ENCODE results near the gene MAML2.

Gene MAML2

DNA sequence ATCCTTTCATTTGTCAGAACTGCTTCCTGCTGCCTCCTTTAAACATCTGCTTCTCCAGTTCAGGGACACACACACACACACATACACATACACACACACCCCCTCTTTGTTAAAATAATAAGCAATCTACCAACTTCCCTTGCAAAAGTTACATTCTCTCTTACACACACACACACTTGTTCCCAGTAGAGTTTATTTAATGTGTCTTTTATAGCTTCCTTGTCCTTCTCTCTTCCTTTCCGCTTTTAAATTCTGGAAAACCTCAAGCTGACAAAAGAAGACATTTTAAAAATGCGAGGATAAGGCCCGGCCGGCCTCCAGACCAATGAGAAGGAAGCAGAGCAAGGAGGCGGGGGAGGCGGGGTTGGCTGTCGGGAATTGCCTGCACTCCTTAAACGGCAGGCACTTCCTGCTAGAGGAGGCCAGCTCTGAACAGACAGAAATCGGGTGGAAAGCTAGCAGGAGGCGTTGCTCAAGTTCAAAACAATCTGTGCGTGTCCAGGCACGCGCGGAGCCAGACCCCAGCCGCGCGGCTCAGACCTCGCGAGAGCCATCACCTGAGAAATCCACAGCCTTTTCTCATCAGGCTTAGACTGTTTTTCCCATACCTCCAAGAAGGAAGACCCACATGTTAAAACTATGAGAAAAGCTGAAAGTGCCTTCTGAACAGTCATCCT lies 99.9 kb downstream of the MAML2 start:
- Histone ChIP-seq H4K8ac (ENCODE audit: low read length) (no peak overlapping the region), H3K23ac (ENCODE audit: low read length in 2 of 2) (no peak overlapping the region), H3K4ac (ENCODE audit: low read depth in 1 of 2, low read length in 2 of 2) (no peak overlapping the region), H2AK5ac (ENCODE audit: low read length, severe bottlenecking) (no peak overlapping the region), H3K27ac (ENCODE audit: low read length, poor library complexity, severe bottlenecking) (peak overlapping the region; percentile 96), H3K9ac (ENCODE audit: low read length) (peak overlapping the region; percentile 84), H3K27me3 (ENCODE audit: control insufficient read depth in 1 of 2, insufficient read depth in 1 of 2, low read length in 2 of 2) (no peaks in the 10 kb centered on the region), H3K18ac (ENCODE audit: low read depth in 1 of 2, low read length in 2 of 2) (no peak overlapping the region), H3K4me2 (ENCODE audit: low read length, poor library complexity, severe bottlenecking) (peak overlapping the region; percentile 63), H3K14ac (ENCODE audit: low read length in 2 of 2) (no peak overlapping the region), H3K4me3 (ENCODE audit: insufficient read depth in 1 of 2, low read depth in 1 of 2, low read length in 2 of 2) (peak overlapping the region in 1 of 2 experiments; percentile 70), H3K9me3 (ENCODE audit: control insufficient read depth, low read length) (no peaks in the 10 kb centered on the region), H3K36me3 (ENCODE audit: control insufficient read depth in 1 of 2, insufficient read depth in 2 of 2, low read depth in 1 of 2, low read length in 2 of 2) (no peaks in the 10 kb centered on the region), H2AFZ (ENCODE audit: low read depth, low read length) (no peak overlapping the region), H2BK12ac (ENCODE audit: low read length in 2 of 2) (no peak overlapping the region), H3K4me1 (ENCODE audit: control insufficient read depth, insufficient read depth, low read depth, low read length) (no peaks in the 10 kb centered on the region), H2BK120ac (ENCODE audit: low read depth, low read length) (no peak overlapping the region), H2BK15ac (ENCODE audit: low read depth, poor library complexity, severe bottlenecking) (no peak overlapping the region), H2BK5ac (ENCODE audit: low read depth, low read length, poor library complexity, severe bottlenecking) (no peak overlapping the region), H3K79me1 (replicated peaks; ENCODE audit: low read length, poor library complexity, severe bottlenecking) (peaks cover 16% of the 10 kb centered on the region), H4K91ac (ENCODE audit: low read length) (no peak overlapping the region)
- WGBS, result under 1% methylated on average over 19 of the region's 19 CpGs
- DNase-seq, result peak; percentile 99

DNA sequence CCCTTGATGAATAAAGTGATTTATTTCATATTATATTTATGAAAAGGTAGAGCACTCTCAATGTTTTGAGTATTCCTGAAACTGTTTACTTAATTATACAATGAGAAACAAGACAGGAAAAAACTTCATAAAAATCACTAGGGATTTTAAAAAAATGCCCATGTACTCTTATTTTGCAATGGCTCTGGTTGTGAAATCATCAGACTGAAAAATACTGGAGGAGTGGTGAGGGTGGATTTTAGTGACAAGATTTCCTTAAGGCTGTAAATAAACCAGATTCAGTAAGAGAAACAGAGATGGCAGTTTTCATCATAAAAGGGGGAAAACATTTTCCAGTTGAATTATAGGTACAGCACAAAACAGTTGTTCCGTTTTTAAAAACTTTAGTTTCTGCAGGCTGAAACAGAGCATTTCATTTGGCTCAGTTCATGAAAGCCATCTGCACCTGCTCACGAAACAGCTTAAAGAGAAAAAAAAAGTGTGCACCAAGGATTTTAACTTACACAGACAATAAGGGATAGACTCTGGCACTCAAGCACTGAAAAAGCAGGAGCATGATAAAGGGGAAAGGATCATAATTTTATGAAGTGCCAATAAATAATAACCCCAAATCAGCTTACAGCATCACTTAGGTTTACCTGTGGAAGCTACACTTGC lies 100.7 kb downstream of the MAML2 start:
- Histone ChIP-seq H3K27me3 (ENCODE audit: control insufficient read depth in 1 of 2, insufficient read depth in 1 of 2, low read length in 2 of 2) (no peaks in the 10 kb centered on the region), H3K18ac (ENCODE audit: low read depth in 1 of 2, low read length in 2 of 2) (peak overlapping the region in 1 of 2 experiments; percentile 8), H2AFZ (ENCODE audit: low read depth, low read length) (no peak overlapping the region), H3K23ac (ENCODE audit: low read length in 2 of 2) (no peak overlapping the region), H3K36me3 (ENCODE audit: control insufficient read depth in 1 of 2, insufficient read depth in 2 of 2, low read depth in 1 of 2, low read length in 2 of 2) (no peaks in the 10 kb centered on the region), H3K27ac (ENCODE audit: low read length, poor library complexity, severe bottlenecking) (peak overlapping the region; percentile 96), H3K14ac (ENCODE audit: low read length in 2 of 2) (no peak overlapping the region), H2BK15ac (ENCODE audit: low read depth, poor library complexity, severe bottlenecking) (no peak overlapping the region), H4K91ac (ENCODE audit: low read length) (no peak overlapping the region), H2BK5ac (ENCODE audit: low read depth, low read length, poor library complexity, severe bottlenecking) (no peak overlapping the region), H4K8ac (ENCODE audit: low read length) (no peak overlapping the region), H3K9ac (ENCODE audit: low read length) (peak overlapping the region; percentile 84), H3K9me3 (ENCODE audit: control insufficient read depth, low read length) (no peaks in the 10 kb centered on the region), H3K4me2 (ENCODE audit: low read length, poor library complexity, severe bottlenecking) (peak overlapping the region; percentile 63), H3K4me1 (ENCODE audit: control insufficient read depth, insufficient read depth, low read depth, low read length) (no peaks in the 10 kb centered on the region), H3K4me3 (ENCODE audit: insufficient read depth in 1 of 2, low read depth in 1 of 2, low read length in 2 of 2) (peak overlapping the region in 1 of 2 experiments; percentile 70), H3K79me1 (replicated peaks; ENCODE audit: low read length, poor library complexity, severe bottlenecking) (peaks cover 12% of the 10 kb centered on the region), H2BK120ac (ENCODE audit: low read depth, low read length) (no peak overlapping the region), H2AK5ac (ENCODE audit: low read length, severe bottlenecking) (no peak overlapping the region), H3K4ac (ENCODE audit: low read depth in 1 of 2, low read length in 2 of 2) (no peak overlapping the region), H2BK12ac (ENCODE audit: low read length in 2 of 2) (no peak overlapping the region)
- WGBS, result 58% methylated on average over 2 of the region's 2 CpGs
- peak; percentile 75 for DNase-seq

DNA sequence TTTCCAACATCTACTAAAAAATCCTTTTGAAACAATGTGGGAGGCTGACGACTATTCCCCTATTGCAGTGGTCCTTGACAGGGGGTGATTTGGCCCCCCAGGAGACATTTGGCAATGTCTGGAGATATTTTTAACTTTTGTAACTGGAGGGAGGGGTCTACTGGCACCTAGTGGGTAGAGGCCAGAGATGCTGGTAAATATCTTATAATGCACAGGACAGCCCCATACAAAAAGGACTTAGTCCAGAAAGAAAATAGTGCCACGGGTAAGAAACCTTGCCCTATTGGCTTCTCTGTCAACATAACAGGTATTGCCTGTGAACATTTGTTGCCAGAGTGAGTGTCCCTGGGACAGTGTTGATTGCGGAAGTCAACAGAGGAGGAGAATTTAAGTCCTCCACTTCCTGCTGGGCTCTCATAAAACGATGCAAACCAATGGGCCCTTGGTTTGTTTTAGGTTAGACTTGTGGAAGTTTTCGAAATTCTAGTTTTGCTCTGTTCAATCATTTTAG lies 101.6 kb downstream of the MAML2 start:
- 49% methylated on average over 4 of the region's 5 CpGs for WGBS
- Histone ChIP-seq H2AK5ac (ENCODE audit: low read length, severe bottlenecking) (no peak overlapping the region), H4K8ac (ENCODE audit: low read length) (peak overlapping the region; percentile 10), H3K23ac (ENCODE audit: low read length in 2 of 2) (no peak overlapping the region), H2BK120ac (ENCODE audit: low read depth, low read length) (no peak overlapping the region), H3K79me1 (replicated peaks; ENCODE audit: low read length, poor library complexity, severe bottlenecking) (peaks cover 15% of the 10 kb centered on the region), H3K9ac (ENCODE audit: low read length) (peak overlapping the region; percentile 17), H2BK15ac (ENCODE audit: low read depth, poor library complexity, severe bottlenecking) (no peak overlapping the region), H4K91ac (ENCODE audit: low read length) (peak overlapping the region; percentile 14), H2BK5ac (ENCODE audit: low read depth, low read length, poor library complexity, severe bottlenecking) (no peak overlapping the region), H3K4me2 (ENCODE audit: low read length, poor library complexity, severe bottlenecking) (no peak overlapping the region), H3K36me3 (ENCODE audit: control insufficient read depth in 1 of 2, insufficient read depth in 2 of 2, low read depth in 1 of 2, low read length in 2 of 2) (no peaks in the 10 kb centered on the region), H3K9me3 (ENCODE audit: control insufficient read depth, low read length) (no peaks in the 10 kb centered on the region), H3K4me3 (ENCODE audit: insufficient read depth in 1 of 2, low read depth in 1 of 2, low read length in 2 of 2) (no peak overlapping the region), H3K27me3 (ENCODE audit: control insufficient read depth in 1 of 2, insufficient read depth in 1 of 2, low read length in 2 of 2) (no peaks in the 10 kb centered on the region), H2AFZ (ENCODE audit: low read depth, low read length) (no peak overlapping the region), H3K4me1 (ENCODE audit: control insufficient read depth, insufficient read depth, low read depth, low read length) (no peaks in the 10 kb centered on the region), H3K27ac (ENCODE audit: low read length, poor library complexity, severe bottlenecking) (no peak overlapping the region), H3K18ac (ENCODE audit: low read depth in 1 of 2, low read length in 2 of 2) (peak overlapping the region in 1 of 2 experiments; percentile 16), H3K14ac (ENCODE audit: low read length in 2 of 2) (no peak overlapping the region), H2BK12ac (ENCODE audit: low read length in 2 of 2) (peak overlapping the region in 1 of 2 experiments; percentile 20), H3K4ac (ENCODE audit: low read depth in 1 of 2, low read length in 2 of 2) (peak overlapping the region; percentile 15 to 21)
- DNase-seq, result no peak

DNA sequence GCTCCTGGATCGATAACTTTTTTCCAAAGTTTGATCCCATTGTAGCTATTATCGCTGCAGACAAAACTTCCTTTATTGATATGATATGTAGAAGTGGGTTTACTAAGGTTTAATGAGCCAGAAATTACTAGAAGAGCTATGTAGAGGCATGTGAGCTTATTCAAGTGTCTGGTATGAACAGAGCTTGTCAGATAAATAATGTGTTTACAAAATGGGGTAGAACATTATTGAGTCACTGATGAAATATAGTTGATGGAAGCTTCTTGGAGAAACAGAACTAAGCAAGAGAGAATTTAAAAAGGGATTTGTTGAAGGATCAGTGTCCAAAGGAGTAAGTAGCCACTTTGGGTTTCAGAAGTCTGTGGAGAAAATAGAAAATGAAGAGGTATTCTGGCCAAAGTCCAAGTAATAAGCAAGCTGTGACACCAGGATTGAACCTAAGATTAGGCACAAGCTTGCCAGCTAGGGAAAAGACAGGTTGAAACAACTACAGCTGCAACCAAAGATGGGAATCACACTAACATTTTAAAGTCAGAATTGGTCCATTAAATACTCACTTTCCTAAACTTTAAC lies 104.3 kb downstream of the MAML2 start:
- Histone ChIP-seq H2BK5ac (ENCODE audit: low read depth, low read length, poor library complexity, severe bottlenecking) (no peak overlapping the region), H4K8ac (ENCODE audit: low read length) (no peak overlapping the region), H2AK5ac (ENCODE audit: low read length, severe bottlenecking) (no peak overlapping the region), H3K18ac (ENCODE audit: low read depth in 1 of 2, low read length in 2 of 2) (peak overlapping the region; percentile 48 to 87), H3K36me3 (ENCODE audit: control insufficient read depth in 1 of 2, insufficient read depth in 2 of 2, low read depth in 1 of 2, low read length in 2 of 2) (no peaks in the 10 kb centered on the region), H4K91ac (ENCODE audit: low read length) (no peak overlapping the region), H2AFZ (ENCODE audit: low read depth, low read length) (no peak overlapping the region), H3K27me3 (ENCODE audit: control insufficient read depth in 1 of 2, insufficient read depth in 1 of 2, low read length in 2 of 2) (no peaks in the 10 kb centered on the region), H3K9me3 (ENCODE audit: control insufficient read depth, low read length) (no peaks in the 10 kb centered on the region), H3K27ac (ENCODE audit: low read length, poor library complexity, severe bottlenecking) (no peak overlapping the region), H3K4ac (ENCODE audit: low read depth in 1 of 2, low read length in 2 of 2) (no peak overlapping the region), H3K14ac (ENCODE audit: low read length in 2 of 2) (no peak overlapping the region), H3K4me1 (ENCODE audit: control insufficient read depth, insufficient read depth, low read depth, low read length) (peaks cover 2% of the 10 kb centered on the region), H3K9ac (ENCODE audit: low read length) (no peak overlapping the region), H3K23ac (ENCODE audit: low read length in 2 of 2) (no peak overlapping the region), H2BK120ac (ENCODE audit: low read depth, low read length) (no peak overlapping the region), H2BK12ac (ENCODE audit: low read length in 2 of 2) (no peak overlapping the region), H3K4me3 (ENCODE audit: insufficient read depth in 1 of 2, low read depth in 1 of 2, low read length in 2 of 2) (no peak overlapping the region), H2BK15ac (ENCODE audit: low read depth, poor library complexity, severe bottlenecking) (no peak overlapping the region), H3K4me2 (ENCODE audit: low read length, poor library complexity, severe bottlenecking) (no peak overlapping the region), H3K79me1 (replicated peaks; ENCODE audit: low read length, poor library complexity, severe bottlenecking) (peaks cover 22% of the 10 kb centered on the region)
- WGBS, result 44% methylated on average over 2 of the region's 2 CpGs
- peak; percentile 82 for DNase-seq

Measured in mesenchymal stem cell (in vitro differentiated cells and primary cell).